GM12878 (cell line): ENCODE results near the gene TEX47. TPM values are rescaled to one million over a fixed set of nuclear protein-coding genes. Genes with fewer than 3 reads are reported as not detected.

Experiments used
- ATAC-seq: fragments of 200-7000 bp; cut with Tn5 transposase; 3 replicates; pipeline ENCODE4 v1.9.1; 2020; ENCODE audit warnings: mild to moderate bottlenecking, moderate library complexity
- BruUV-seq: library from RNA; stranded (reverse); fragments of 400-500 nt; replicated peaks from 2 replicates; lab custom pipeline; 2021; lab: Mats Ljungman, UMichigan
- CTCF ChIA-PET: fragments of 300-600 bp; sonication (Branson Sonifier 250); formaldehyde crosslinking; extraction: SDS; loops from one replicate; lab custom pipeline; 2021; ENCODE audit warnings: inconsistent platforms; lab: Yijun Ruan, JAX
- POLR2A ChIA-PET: fragments of 350-600 bp; formaldehyde crosslinking; extraction: SDS; loops from one replicate; lab custom pipeline; 2021; ENCODE audit warnings: inconsistent platforms; lab: Charles Lee
- RAD21 ChIA-PET: fragments of 300-600 bp; sonication (Branson Sonifier 250); formaldehyde crosslinking; loops from one replicate; lab custom pipeline; 2023; ENCODE audit warnings: antibody characterized with exemption; ENCODE audit not compliant: unreplicated experiment; lab: Charles Lee
- SMC1A ChIA-PET: fragments of 300-600 bp; sonication (Branson Sonifier 250); formaldehyde crosslinking; loops from one replicate; lab custom pipeline; 2023; ENCODE audit not compliant: unreplicated experiment, uncharacterized antibody; lab: Charles Lee
- DNase-seq: peaks from one replicate; pipeline ENCODE4 v3.0.0-alpha.2; 2011; ENCODE audit warnings: low read depth, low spot score
- FAIRE-seq: peaks from 3 replicates; lab custom pipeline; 2011; peaks lifted over from hg19 to GRCh38; lab: Jason Lieb, UNC
- H2AFZ ChIP-seq: 2 replicates; pipeline ENCODE4 v1.6.0; 2011; ENCODE audit warnings: low read depth, low read length, control low read depth; ENCODE audit not compliant: control insufficient read depth
- H3K27ac ChIP-seq: 2 replicates; pipeline ENCODE4 v1.5.1; 2011; ENCODE audit warnings: control low read depth; ENCODE audit not compliant: control insufficient read depth, insufficient read depth
- H3K27me3 ChIP-seq, 2 experiments: replicated peaks in 1 of 2; 2 replicates each; pipeline versions ENCODE4 v1.6.0 to v1.6.1; 2011; ENCODE audit warnings: low read length in 1 of 2; ENCODE audit not compliant: control insufficient read depth in 2 of 2, insufficient read depth in 2 of 2
- H3K36me3 ChIP-seq, 2 experiments: 2 replicates each; pipeline ENCODE4 v1.5.1; 2011; ENCODE audit warnings: low read length in 1 of 2; ENCODE audit not compliant: control insufficient read depth in 2 of 2, insufficient read depth in 2 of 2
- H3K4me1 ChIP-seq: 2 replicates; pipeline ENCODE4 v1.6.1; 2011; ENCODE audit warnings: mild to moderate bottlenecking, low read length, moderate library complexity, mixed read lengths; ENCODE audit not compliant: control insufficient read depth, insufficient read depth
- H3K4me2 ChIP-seq: 2 replicates; pipeline ENCODE4 v1.6.0; 2011; ENCODE audit warnings: control low read depth; ENCODE audit not compliant: control insufficient read depth, insufficient read depth
- H3K4me3 ChIP-seq: fragments of 200-600 bp; sonication (generic); 2 replicates; pipeline ENCODE4 v1.5.1; 2016
- H3K79me2 ChIP-seq: 2 replicates; pipeline ENCODE4 v1.6.0; 2011; ENCODE audit warnings: low read length; ENCODE audit not compliant: control insufficient read depth, insufficient read depth
- H3K9ac ChIP-seq: 2 replicates; pipeline ENCODE4 v1.8.0; 2011; ENCODE audit warnings: low read length, control low read depth, mixed read lengths; ENCODE audit not compliant: control insufficient read depth, insufficient read depth
- H3K9me3 ChIP-seq: replicated peaks from 3 replicates; pipeline ENCODE4 v1.5.1; 2011; ENCODE audit warnings: mild to moderate bottlenecking, low read length; ENCODE audit not compliant: control insufficient read depth, insufficient read depth
- H4K20me1 ChIP-seq: 2 replicates; pipeline ENCODE4 v1.6.0; 2011; ENCODE audit not compliant: control insufficient read depth, insufficient read depth
- CBX3 ChIP-seq: fragments of 200-600 bp; sonication (generic); IDR thresholded peaks from 2 replicates; pipeline ENCODE4 v1.6.1; 2016; ENCODE audit warnings: low read depth, borderline replicate concordance
- EZH2 ChIP-seq: IDR thresholded peaks from 2 replicates; pipeline ENCODE4 v1.6.1; 2012; ENCODE audit warnings: low read depth, mild to moderate bottlenecking, control low read depth, inconsistent platforms, low read length, borderline replicate concordance; ENCODE audit not compliant: control insufficient read depth
- IRF3 ChIP-seq: fragments of 450-650 bp; IDR thresholded peaks from 2 replicates; pipeline ENCODE4 v1.6.1; 2014; ENCODE audit warnings: mild to moderate bottlenecking
- MYC ChIP-seq: IDR thresholded peaks from 2 replicates; pipeline ENCODE4 v1.6.1; 2011; ENCODE audit warnings: mild to moderate bottlenecking, low read length, moderate library complexity, inconsistent platforms; ENCODE audit not compliant: insufficient read depth, insufficient replicate concordance, insufficient read length, severe bottlenecking
- NR2F1 ChIP-seq: fragments of 450-650 bp; conservative IDR thresholded peaks from 2 replicates; pipeline ENCODE4 v1.6.1; 2017; ENCODE audit warnings: mild to moderate bottlenecking
- PAX5 ChIP-seq: IDR thresholded peaks from 2 replicates; pipeline ENCODE4 v1.6.1; 2011; ENCODE audit warnings: low read depth, low read length, borderline replicate concordance
- PRDM15 ChIP-seq: fragments of 450-650 bp; formaldehyde crosslinking; IDR thresholded peaks from 2 replicates; pipeline ENCODE4 v1.4.0; 2020; ENCODE audit warnings: mild to moderate bottlenecking, moderate library complexity
- SREBF2 ChIP-seq: IDR thresholded peaks from 2 replicates; pipeline ENCODE4 v1.6.1; 2012; ENCODE audit warnings: mild to moderate bottlenecking, low read length
- ZNF592 ChIP-seq: fragments of 450-650 bp; IDR thresholded peaks from 2 replicates; pipeline ENCODE4 v1.6.1; 2017; ENCODE audit warnings: mild to moderate bottlenecking, moderate library complexity
- WGBS: methylation state at CpG from one replicate; pipeline ENCODE4 v1.1.6; 2016; ENCODE audit warnings: low lambda C conversion rate; ENCODE audit not compliant: insufficient replicate concordance, insufficient coverage; ENCODE audit errors: missing lambda C conversion rate; 5-methylcytosine and 5-hydroxymethylcytosine counted together
- in situ Hi-C: fragments of 300-500 bp; cut with MboI; formaldehyde crosslinking; loops from 9 replicates; pipeline ENCODE4 v1.14.3; 2018; ENCODE audit warnings: mixed read lengths
- intact Hi-C: fragments of 100-400 bp; cut with micrococcal nuclease; formaldehyde crosslinking; loops from one replicate; pipeline ENCODE4 v1.14.2; 2022; ENCODE audit not compliant: unreplicated experiment
- polyA plus RNA-seq, 11 experiments: library from polyadenylated mRNA; depleted of rRNA in 4 of 11; unstranded in 6 of 11; stranded (reverse) in 5 of 11; fragments of >200 nt; fragmentation: Nextera tagmentation in 4 of 11; fragmentation: Illumina TruSeq in 1 of 11; extraction: Ambion mirVana in 4 of 11; extraction: Trizol in 1 of 11; gene quantifications; 1 replicate in 1 of 11; 2 replicates in 10 of 11; pipeline versions ENCODE4 v1.2.1 to v1.2.3, GENCODE V29; 2011 to 2016; ENCODE audit warnings: inconsistent platforms in 2 of 11, missing spikeins in 2 of 11, low read depth in 1 of 11
- total RNA-seq, 4 experiments: library from RNA; depleted of rRNA in 3 of 4; stranded (reverse); fragments of >200 nt in 3 of 4; fragmentation: Illumina TruSeq in 1 of 4; extraction: Trizol in 1 of 4; gene quantifications; 2 replicates each; pipeline versions ENCODE4 v1.2.1 to v1.2.3, GENCODE V29; 2013 to 2021

Gene TEX47
- total and polyA plus RNA-seq, 10 of the 15 experiments (the other 5 are each of a cell fraction or from before 2014, with no cell fraction given) = not detected

- no peak for TF ChIP-seq ZNF592
- TF ChIP-seq NR2F1 = no peak
- no peak for TF ChIP-seq EZH2
- no peak for TF ChIP-seq SREBF2
- no peak for TF ChIP-seq CBX3
Observed at GRCh38 chr7:88806280-88807037, 10.9 kb upstream of the TEX47 start (continued).

GRCh38 chr7:88801046-88801445 lies 5.5 kb upstream of the TEX47 start:
- no peak for FAIRE-seq
- Histone ChIP-seq H3K9ac (no peak overlapping the region), H3K79me2 (no peaks in the 10 kb centered on the region), H3K9me3 (no peaks in the 10 kb centered on the region), H3K27ac (no peak overlapping the region), H3K4me1 (no peaks in the 10 kb centered on the region), H3K4me2 (no peak overlapping the region), H3K36me3 (no peaks in the 10 kb centered on the region), H4K20me1 (no peaks in the 10 kb centered on the region), H3K4me3 (no peak overlapping the region), H3K27me3 (no peaks in the 10 kb centered on the region), H2AFZ (no peak overlapping the region)
- ChIA-PET POLR2A (no interaction called here), RAD21 (no interaction called here), CTCF (no interaction called here), SMC1A (no interaction called here)
- ATAC-seq = no peak
- DNase-seq = no peak
- WGBS = 10% methylated on average over 3 of the region's 3 CpGs
- in situ Hi-C loops = no loop called here
- no TSS peak for BruUV-seq
- intact Hi-C loops = no loop called here
- no peak for TF ChIP-seq PRDM15 (CRISPR knock-in tag)
- no peak for TF ChIP-seq MYC
- TF ChIP-seq IRF3 = no peak
- TF ChIP-seq PAX5 = no peak
